Brain microvascular endothelial cell (primary cell): ENCODE results near the gene GDF7.

Experiments used
- DNase-seq: peaks from one replicate; pipeline ENCODE4 v3.0.0-alpha.2; 2020
- H3K27ac ChIP-seq: fragments of 250-450 bp; sonication (Bioruptor Pico); 2 replicates; pipeline ENCODE4 v1.5.1; 2020; ENCODE audit warnings: mild to moderate bottlenecking, moderate library complexity
- H3K27me3 ChIP-seq: fragments of 250-450 bp; sonication (Bioruptor Pico); replicated peaks from 2 replicates; pipeline ENCODE4 v1.5.1; 2020; ENCODE audit warnings: mild to moderate bottlenecking
- H3K36me3 ChIP-seq: fragments of 250-450 bp; sonication (Bioruptor Pico); replicated peaks from 2 replicates; pipeline ENCODE4 v1.5.1; 2020; ENCODE audit warnings: mild to moderate bottlenecking
- H3K4me3 ChIP-seq: 2 replicates; pipeline ENCODE4 v1.5.1; 2011; ENCODE audit warnings: low read depth, mild to moderate bottlenecking, control low read depth, low read length, moderate library complexity
- CTCF ChIP-seq: IDR thresholded peaks from 2 replicates; pipeline ENCODE4 v1.5.1; 2011; ENCODE audit warnings: low read depth, mild to moderate bottlenecking, moderate library complexity, low read length, control low read depth, inconsistent platforms; ENCODE audit errors: missing control alignments
- in situ Hi-C: cut with HindIII; loops from 2 replicates; pipeline ENCODE4 v1.10.0; 2017; ENCODE audit warnings: low sequenced_read_pairs, low pct_ligation_motif_present

The GDF7 gene

GRCh38 chr2:20648206-20648605, 18.7 kb upstream of the GDF7 start:
- Histone ChIP-seq H3K27me3 (no peaks in the 10 kb centered on the region), H3K4me3 (no peak overlapping the region), H3K27ac (no peak overlapping the region), H3K36me3 (no peaks in the 10 kb centered on the region)
- TF ChIP-seq CTCF, result no peak
- DNase-seq, result no peak
- in situ Hi-C loops, result loop anchor here (25.0 kb wide), 1 partner anchor 236 kb away; no protein-coding TSS in a partner anchor

- Histone ChIP-seq H3K4me3 (no peak overlapping the region), H3K27me3 (no peaks in the 10 kb centered on the region), H3K27ac (no peak overlapping the region), H3K36me3 (no peaks in the 10 kb centered on the region)
- no peak for DNase-seq
- no peak for TF ChIP-seq CTCF
- in situ Hi-C loops, result loop anchor here (25.0 kb wide), 1 partner anchor 237 kb away; no protein-coding TSS in a partner anchor
Observed at GRCh38 chr2:20648831-20649230, 18.1 kb upstream of the GDF7 start.

GRCh38 chr2:20649576-20649975, 17.4 kb upstream of the GDF7 start:
- no peak overlapping the region for H3K4me3 ChIP-seq
- no peak overlapping the region for H3K27ac ChIP-seq
- in situ Hi-C loops, result loop anchor here (25.0 kb wide), 1 partner anchor 237 kb away; no protein-coding TSS in a partner anchor
- no peaks in the 10 kb centered on the region for H3K27me3 ChIP-seq
- no peak for TF ChIP-seq CTCF
- H3K36me3 ChIP-seq, result no peaks in the 10 kb centered on the region
- DNase-seq, result no peak

- in situ Hi-C loops, result loop anchor here (25.0 kb wide), 1 partner anchor 238 kb away; no protein-coding TSS in a partner anchor
- Histone ChIP-seq H3K27ac (no peak overlapping the region), H3K27me3 (no peaks in the 10 kb centered on the region), H3K4me3 (peak overlapping the region; percentile 94), H3K36me3 (no peaks in the 10 kb centered on the region)
- DNase-seq, result no peak
- TF ChIP-seq CTCF, result no peak
Observed at GRCh38 chr2:20649976-20650375, 17.0 kb upstream of the GDF7 start.

GRCh38 chr2:20650393-20650876, 16.5 kb upstream of the GDF7 start:
- TF ChIP-seq CTCF, result peak; percentile 11
- peak overlapping the region; percentile 94 for H3K4me3 ChIP-seq
- no peaks in the 10 kb centered on the region for H3K27me3 ChIP-seq
- H3K36me3 ChIP-seq, result no peaks in the 10 kb centered on the region
- peak overlapping the region; percentile 93 for H3K27ac ChIP-seq
- DNase-seq, result peak; percentile 35
- in situ Hi-C loops, result no loop called here
